NCI-H345 (cell line): Measurements from ENCODE around the gene CLEC2A.
"Not testable (repeated sequence)": the region's sequence is repeated elsewhere in the genome, so short reads cannot be mapped to it uniquely, and the experiment has no call there.

ENCODE experiments used
- DNase-seq: peaks from one replicate; lab custom pipeline; 2025; lab: John Stamatoyannopoulos, UW

CLEC2A gene

DNA sequence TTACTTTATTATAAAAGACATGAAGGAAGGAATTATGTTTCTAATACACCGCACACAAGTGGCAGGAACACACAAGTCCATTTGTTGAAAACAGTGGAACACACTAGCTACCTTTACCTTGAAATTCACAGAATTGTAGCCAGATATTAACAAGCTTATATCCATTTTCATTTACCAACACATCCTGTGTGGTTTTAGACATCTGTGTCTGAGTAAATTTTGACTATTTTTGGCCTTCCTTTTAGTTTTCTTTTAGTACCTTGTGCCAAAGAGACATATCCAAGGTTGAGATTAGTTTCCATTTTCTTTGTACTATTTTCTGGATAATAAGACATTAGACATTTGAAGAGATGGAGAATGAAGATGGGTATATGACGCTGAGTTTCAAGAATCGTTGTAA, 50.9 kb downstream of the CLEC2A start, which contains the start of gene KLRF2:
KLRF2 (plus strand) TSS at position 244 of the 400 bp plus-strand sequence; CDS start at position 351, 107 bp downstream.
- no peak for DNase-seq

DNA sequence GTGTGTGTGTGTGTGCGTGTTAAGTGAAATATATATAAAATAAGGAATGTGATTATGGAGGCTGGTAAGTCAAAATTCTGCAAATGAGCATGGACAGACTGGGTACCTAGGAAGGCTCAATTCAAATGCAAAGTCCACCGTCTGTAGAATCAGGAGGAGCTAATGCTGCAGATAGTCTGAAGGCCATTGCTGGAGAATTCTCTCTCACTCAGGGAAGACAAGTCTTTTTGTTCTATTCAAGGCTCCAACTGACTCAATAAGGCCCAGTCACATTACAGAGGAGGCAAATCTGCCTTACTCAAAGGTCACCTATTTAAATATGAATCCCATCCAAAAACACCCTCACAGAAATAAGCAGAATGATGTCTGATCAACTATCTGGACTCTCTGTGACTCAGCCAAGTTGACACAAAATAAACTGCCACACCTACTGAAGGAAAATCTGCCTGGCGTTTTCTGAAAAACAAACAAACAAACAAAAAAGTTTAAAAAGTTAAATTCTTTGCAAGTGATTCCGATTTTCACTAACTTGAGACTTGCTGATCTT, 51.6 kb downstream of the CLEC2A start:
- no peak for DNase-seq

- not testable (repeated sequence) for DNase-seq
Measured at GRCh38 chr12:9876120-9876519, 56.0 kb downstream of the CLEC2A start.

- no peak for DNase-seq
Measured at GRCh38 chr12:9872742-9873141, 59.4 kb downstream of the CLEC2A start.

DNA sequence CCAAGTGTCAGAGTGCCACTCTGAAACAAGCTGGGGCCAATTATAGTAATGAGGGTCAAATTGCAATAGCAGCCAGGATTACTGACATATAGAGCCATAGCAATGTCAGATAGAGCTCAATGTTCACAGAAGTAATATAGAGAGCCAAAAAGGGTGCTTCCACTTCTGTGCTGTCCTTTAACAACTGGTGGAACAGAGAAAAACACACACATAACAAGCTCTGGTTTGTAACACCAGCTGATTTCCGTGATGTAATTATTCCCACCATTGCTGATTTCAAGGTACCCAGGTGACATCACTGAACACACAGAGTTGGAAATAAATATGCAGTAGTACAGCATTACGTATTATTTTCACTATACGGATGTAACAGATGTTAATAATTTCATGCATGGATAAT, 60.0 kb downstream of the CLEC2A start:
- DNase-seq, result no peak

DNA sequence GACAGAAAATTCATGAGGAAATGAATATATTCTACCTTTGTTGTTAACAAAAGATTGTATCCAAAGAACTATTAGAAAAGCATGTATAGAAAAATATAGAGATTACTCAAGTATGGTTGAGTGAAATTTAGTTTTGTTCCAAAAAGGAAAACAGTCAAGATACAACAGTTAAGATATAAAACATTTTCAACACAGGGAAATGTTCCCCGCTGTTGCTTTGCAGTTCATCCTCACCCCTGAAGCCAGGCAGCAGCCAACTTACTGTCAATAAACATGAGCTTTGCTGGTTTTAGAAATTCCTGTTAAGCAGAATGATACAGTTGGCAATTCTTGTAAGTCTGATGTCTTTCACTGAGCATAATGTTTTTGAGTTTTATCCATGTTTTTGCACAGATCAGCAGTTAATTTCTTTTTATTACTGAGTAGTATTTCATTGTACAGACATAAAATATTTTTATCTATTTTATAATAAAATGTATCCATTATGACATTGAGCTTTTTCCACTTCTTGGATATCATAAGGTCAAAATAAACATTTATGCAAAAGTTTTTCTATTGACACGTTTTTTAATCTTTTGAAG, 61.8 kb downstream of the CLEC2A start:
- DNase-seq, result no peak

- DNase-seq, result no peak
Measured at GRCh38 chr12:9869307-9870161, 62.6 kb downstream of the CLEC2A start, which contains the start of gene CLEC2B. CLEC2B (minus strand) TSS chr12:9869354.

DNA sequence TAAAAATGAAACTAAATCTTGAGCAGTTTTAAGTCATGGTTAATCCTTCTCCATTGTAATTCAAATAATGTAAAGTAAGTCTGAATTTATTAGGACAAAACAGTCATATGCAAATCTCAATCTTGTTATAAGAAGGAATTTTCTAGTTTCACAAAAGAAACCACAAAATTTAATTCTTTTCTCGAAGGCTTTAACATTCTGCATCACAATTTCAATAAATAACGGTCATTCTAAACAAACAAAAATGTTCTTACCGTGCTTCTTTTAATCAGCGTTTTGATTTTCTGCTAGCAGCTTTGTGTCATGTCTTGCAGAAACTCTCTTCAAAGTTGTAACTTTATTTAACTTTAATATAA, 63.2 kb downstream of the CLEC2A start:
- no peak for DNase-seq

- DNase-seq, result no peak
Measured at GRCh38 chr12:9868311-9868801, 63.8 kb downstream of the CLEC2A start.

GRCh38 chr12:9867531-9867930, 64.6 kb downstream of the CLEC2A start:
- no peak for DNase-seq

GRCh38 chr12:9866860-9867269, 65.3 kb downstream of the CLEC2A start:
- DNase-seq, result no peak

GRCh38 chr12:9864913-9865675, 67.1 kb downstream of the CLEC2A start:
- no peak for DNase-seq
